OCI-LY1 (cell line): ENCODE results near the gene MET.
A peak's percentile ranks its signal among the peaks of the same experiment; 100 is the strongest.

Source experiments
- H2AFZ ChIP-seq: fragments of 200-600 bp; sonication (generic), shearing (Covaris generic); 2 replicates; pipeline ENCODE4 v1.6.0; 2014; ENCODE audit warnings: antibody characterized with exemption, mild to moderate bottlenecking, low read length
- H3F3A ChIP-seq: fragments of 200-600 bp; sonication (generic), shearing (Covaris generic); 2 replicates; pipeline ENCODE4 v1.6.0; 2014; ENCODE audit warnings: mild to moderate bottlenecking, antibody characterized with exemption, low read length, moderate library complexity; ENCODE audit not compliant: insufficient read depth
- H3K27ac ChIP-seq: fragments of 200-600 bp; sonication (generic); 2 replicates; pipeline ENCODE4 v1.5.1; 2014; ENCODE audit warnings: low read length, mixed run types, mild to moderate bottlenecking, low read depth; ENCODE audit not compliant: poor library complexity, severe bottlenecking
- H3K27me3 ChIP-seq: fragments of 200-600 bp; sonication (generic); 2 replicates; pipeline ENCODE4 v1.6.0; 2014; ENCODE audit warnings: antibody characterized with exemption, mild to moderate bottlenecking, low read length, moderate library complexity; ENCODE audit not compliant: insufficient read depth
- H3K36me3 ChIP-seq: fragments of 200-600 bp; sonication (generic); 2 replicates; pipeline ENCODE4 v1.6.1; 2014; ENCODE audit warnings: mild to moderate bottlenecking, antibody characterized with exemption, low read length, moderate library complexity, mixed read lengths; ENCODE audit not compliant: insufficient read depth
- H3K4me1 ChIP-seq: fragments of 200-600 bp; sonication (generic); 2 replicates; pipeline ENCODE4 v1.5.1; 2014; ENCODE audit warnings: mild to moderate bottlenecking, low read length, moderate library complexity; ENCODE audit not compliant: insufficient read depth, severe bottlenecking
- H3K4me2 ChIP-seq: fragments of 200-600 bp; sonication (generic), shearing (Covaris generic); 2 replicates; pipeline ENCODE4 v1.6.1; 2014; ENCODE audit warnings: low read length
- H3K4me3 ChIP-seq: fragments of 200-600 bp; sonication (generic); 2 replicates; pipeline ENCODE4 v1.5.1; 2014; ENCODE audit warnings: low read length, low read depth, mild to moderate bottlenecking, mixed read lengths; ENCODE audit not compliant: poor library complexity, severe bottlenecking
- H3K79me2 ChIP-seq: fragments of 200-600 bp; shearing (Covaris generic); 2 replicates; pipeline ENCODE4 v1.6.1; 2016; ENCODE audit warnings: mixed run types, low read length, mixed read lengths; ENCODE audit not compliant: insufficient read depth
- H3K9ac ChIP-seq: fragments of 200-600 bp; sonication (generic), shearing (Covaris generic); 2 replicates; pipeline ENCODE4 v1.6.1; 2014; ENCODE audit warnings: mild to moderate bottlenecking, low read length, mixed read lengths
- H3K9me2 ChIP-seq: fragments of 200-600 bp; sonication (generic), shearing (Covaris generic); 2 replicates; pipeline ENCODE4 v1.6.1; 2014; ENCODE audit warnings: low read depth, mild to moderate bottlenecking, low read length, mixed read lengths
- H3K9me3 ChIP-seq: fragments of 200-600 bp; shearing (Covaris generic); 2 replicates; pipeline ENCODE4 v1.6.1; 2014; ENCODE audit warnings: low read length, mixed read lengths
- H4K20me1 ChIP-seq: fragments of 200-600 bp; sonication (generic), shearing (Covaris generic); 2 replicates; pipeline ENCODE4 v1.6.0; 2016; ENCODE audit warnings: mild to moderate bottlenecking, low read length; ENCODE audit not compliant: insufficient read depth
- CTCF ChIP-seq: fragments of 200-600 bp; sonication (generic), shearing (Covaris generic); IDR thresholded peaks from 2 replicates; pipeline ENCODE4 v1.5.1; 2017; ENCODE audit warnings: mild to moderate bottlenecking, antibody characterized with exemption, low read length, moderate library complexity, mixed read lengths
- EZH2 ChIP-seq: fragments of 200-600 bp; sonication (generic), shearing (Covaris generic); IDR thresholded peaks from 2 replicates; pipeline ENCODE4 v1.8.0; 2017; ENCODE audit warnings: borderline replicate concordance, mixed run types, mild to moderate bottlenecking, antibody characterized with exemption, low read length, moderate library complexity, mixed read lengths

Gene MET

GRCh38 chr7:116802144-116802745 is 130.2 kb downstream of the MET start:
- Histone ChIP-seq H2AFZ (no peak overlapping the region), H3K4me3 (no peak overlapping the region), H3K27ac (no peak overlapping the region), H3F3A (no peaks in the 10 kb centered on the region), H3K27me3 (no peaks in the 10 kb centered on the region), H3K9ac (no peak overlapping the region), H3K9me3 (no peaks in the 10 kb centered on the region), H4K20me1 (no peaks in the 10 kb centered on the region), H3K36me3 (no peaks in the 10 kb centered on the region), H3K4me1 (no peaks in the 10 kb centered on the region), H3K9me2 (no peaks in the 10 kb centered on the region), H3K4me2 (no peak overlapping the region), H3K79me2 (no peaks in the 10 kb centered on the region)
- TF ChIP-seq CTCF (no peak), EZH2 (no peak)

- Histone ChIP-seq H4K20me1 (no peaks in the 10 kb centered on the region), H3K27me3 (no peaks in the 10 kb centered on the region), H3K4me1 (no peaks in the 10 kb centered on the region), H3K27ac (no peak overlapping the region), H3K36me3 (no peaks in the 10 kb centered on the region), H2AFZ (no peak overlapping the region), H3K9me3 (no peaks in the 10 kb centered on the region), H3K79me2 (no peaks in the 10 kb centered on the region), H3K4me2 (no peak overlapping the region), H3K9ac (no peak overlapping the region), H3F3A (no peaks in the 10 kb centered on the region), H3K9me2 (no peaks in the 10 kb centered on the region), H3K4me3 (no peak overlapping the region)
- peak; percentile 90 for TF ChIP-seq CTCF
- no peak for TF ChIP-seq EZH2
Measured at GRCh38 chr7:116802746-116803152, 130.8 kb downstream of the MET start.

GRCh38 chr7:116804471-116804870 is 132.5 kb downstream of the MET start:
- Histone ChIP-seq H3K9me2 (no peaks in the 10 kb centered on the region), H3K9ac (no peak overlapping the region), H3K4me1 (no peaks in the 10 kb centered on the region), H2AFZ (no peak overlapping the region), H4K20me1 (no peaks in the 10 kb centered on the region), H3K9me3 (no peaks in the 10 kb centered on the region), H3K4me2 (no peak overlapping the region), H3K27ac (no peak overlapping the region), H3F3A (no peaks in the 10 kb centered on the region), H3K79me2 (no peaks in the 10 kb centered on the region), H3K36me3 (no peaks in the 10 kb centered on the region), H3K4me3 (no peak overlapping the region), H3K27me3 (no peaks in the 10 kb centered on the region)
- TF ChIP-seq CTCF: no peak
